Measurements from ENCODE around the gene CCDC85C. TPM values are rescaled to one million over a fixed set of nuclear protein-coding genes. Genes with fewer than 3 reads are reported as not detected.

The CCDC85C gene
- total and polyA plus RNA-seq, 2 of the 8 experiments (the other 6 are each of a cell fraction or from before 2014, with no cell fraction given) = 16.8 to 35.8 TPM

- TF ChIP-seq CHD7 (IDR thresholded peaks at IDR 0.05; ENCODE audit: insufficient replicate concordance, low read length) = no peak
- no peak for TF ChIP-seq CTCF (IDR thresholded peaks at IDR 0.05; ENCODE audit: control extremely low read depth in 1 of 3, insufficient read depth in 1 of 3, low read depth in 1 of 3, low read length in 3 of 3)
- no peak for TF ChIP-seq POU5F1 (IDR thresholded peaks at IDR 0.05; ENCODE audit: low read depth, low read length)
- no peak for TF ChIP-seq YY1 (IDR thresholded peaks at IDR 0.05; ENCODE audit: low read depth, low read length)
- no peak for TF ChIP-seq RNF2 (IDR thresholded peaks at IDR 0.05; ENCODE audit: borderline replicate concordance, low read depth, low read length, missing control alignments, poor library complexity, severe bottlenecking)
- TF ChIP-seq POLR2A (IDR thresholded peaks at IDR 0.05; ENCODE audit: control extremely low read depth in 1 of 2, low read depth in 2 of 2, low read length in 2 of 2) = no peak
- no peak; the same call in 1 of the 2 replicates for TF ChIP-seq SP4 (IDR thresholded peaks at IDR 0.05; ENCODE audit: low read length)
- peak; percentile 88; the same call in 1 of the 2 replicates for TF ChIP-seq SP1 (IDR thresholded peaks at IDR 0.05; ENCODE audit: low read depth, low read length)
- peak; percentile 55 for TF ChIP-seq SP2 (IDR thresholded peaks at IDR 0.05; ENCODE audit: low read length)
- no peak for TF ChIP-seq BACH1 (IDR thresholded peaks at IDR 0.05; ENCODE audit: low read length)
Measured at GRCh38 chr14:99604278-99604765, 315 bp upstream of the CCDC85C start (continued).

Data from H1 (cell line).